NOMO-1 treated with DMSO at 0.1 percent for 48 hours (cell line): Measurements from ENCODE around the gene KIF25.

Experiments used
- DNase-seq: peaks from one replicate; lab custom pipeline; 2025; ENCODE audit not compliant: unreplicated experiment; lab: John Stamatoyannopoulos, UW

Gene KIF25, protein sequence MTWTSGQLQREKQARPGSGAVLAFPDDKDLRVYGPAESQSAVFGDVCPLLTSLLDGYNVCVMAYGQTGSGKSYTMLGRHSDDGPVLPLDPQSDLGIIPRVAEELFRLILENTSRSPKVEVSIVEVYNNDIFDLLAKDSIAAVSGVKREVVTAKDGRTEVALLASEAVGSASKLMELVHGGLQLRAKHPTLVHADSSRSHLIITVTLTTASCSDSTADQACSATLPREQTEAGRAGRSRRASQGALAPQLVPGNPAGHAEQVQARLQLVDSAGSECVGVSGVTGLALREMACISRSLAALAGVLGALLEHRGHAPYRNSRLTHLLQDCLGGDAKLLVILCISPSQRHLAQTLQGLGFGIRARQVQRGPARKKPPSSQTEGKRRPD

DNA sequence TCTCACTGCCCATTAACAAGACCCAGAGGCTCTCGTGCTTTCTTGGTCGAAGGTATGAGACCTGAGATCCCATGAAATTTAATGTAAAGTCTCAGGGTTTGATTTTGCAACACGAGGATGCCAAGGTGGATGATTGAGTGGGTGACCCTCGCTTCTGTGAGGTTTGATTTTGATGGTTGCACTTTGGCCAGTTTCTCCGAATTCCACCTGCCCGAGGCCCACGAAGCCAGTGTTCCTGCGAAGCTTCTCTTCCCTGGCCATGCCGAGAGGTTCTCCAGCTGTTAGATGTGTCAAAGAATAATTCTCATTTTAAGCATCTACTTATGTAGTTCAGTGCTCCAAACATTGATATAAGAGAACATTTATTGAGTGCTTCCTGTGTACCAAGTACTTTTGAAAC lies at the start of gene KIF25:
TSS of gene KIF25 (plus strand) at position 30 of the 400 bp plus-strand sequence. CDS start 31,915 bp downstream, outside the sequence.
- DNase-seq: no peak

DNA sequence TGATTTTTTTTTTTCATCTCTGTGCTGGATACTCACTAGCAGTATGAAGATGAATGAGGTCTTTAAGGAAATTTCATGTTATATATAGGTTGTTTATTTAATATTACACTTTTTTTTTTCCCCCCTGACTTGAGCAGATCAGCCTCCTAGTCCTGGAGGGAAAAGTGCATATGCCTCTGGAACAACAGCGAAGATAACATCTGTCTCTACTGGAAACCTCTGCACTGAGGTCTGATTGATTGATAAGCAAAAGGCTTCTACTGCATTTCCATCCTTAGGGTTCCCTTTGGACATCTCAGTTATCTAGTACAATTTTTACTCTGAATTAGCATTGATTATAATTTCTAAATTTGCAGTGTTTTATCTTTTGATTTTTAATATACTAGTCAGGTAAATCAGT lies 49.8 kb upstream of the KIF25 start:
- no peak for DNase-seq

DNA sequence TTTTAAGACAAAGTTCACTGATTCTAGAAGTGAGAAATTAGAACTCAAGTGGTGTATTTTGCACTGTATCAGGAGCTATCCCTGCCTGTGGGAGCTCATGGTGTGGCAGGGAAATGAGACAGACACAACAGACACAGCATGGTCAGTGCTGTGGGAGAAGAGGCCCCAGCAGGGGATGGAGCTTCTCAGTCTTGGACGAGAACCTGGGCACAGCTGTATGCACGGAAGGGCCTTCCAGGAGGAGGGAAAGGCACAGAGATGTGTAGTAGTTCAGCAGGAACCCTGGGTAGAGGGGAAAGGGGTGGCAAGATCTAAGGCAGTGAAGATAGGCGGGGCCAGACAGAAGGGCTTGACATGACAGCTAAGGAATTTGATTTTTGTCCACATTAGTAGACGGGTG lies 48.8 kb upstream of the KIF25 start:
- no peak for DNase-seq

DNA sequence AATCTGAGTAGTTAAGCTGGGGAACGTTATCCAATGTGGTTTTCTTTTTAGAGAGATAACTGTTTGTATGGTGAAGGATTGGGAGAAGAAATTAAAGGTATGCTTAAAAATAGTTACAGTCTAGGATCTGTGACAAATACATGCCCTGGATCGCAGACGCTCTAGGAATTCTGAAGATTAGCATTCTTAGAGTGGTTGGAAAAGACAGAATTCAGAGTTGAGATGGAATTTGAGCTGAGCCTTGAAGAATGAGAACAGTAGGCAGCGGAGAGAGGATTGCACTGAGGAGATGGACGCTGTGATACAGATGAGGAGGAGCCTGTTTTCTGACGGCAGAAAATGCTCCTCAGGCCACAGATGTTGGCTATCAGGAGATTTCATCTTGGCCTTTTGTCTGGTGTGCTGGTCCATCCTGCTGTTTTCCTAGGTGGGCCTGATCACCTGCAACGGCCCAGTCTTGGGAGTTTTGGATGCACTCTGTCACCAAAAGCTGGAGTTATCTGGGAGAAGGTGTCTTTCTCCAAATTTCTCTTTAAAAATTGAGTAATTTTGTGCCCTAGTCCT lies 48.3 kb upstream of the KIF25 start:
- no peak for DNase-seq

DNA sequence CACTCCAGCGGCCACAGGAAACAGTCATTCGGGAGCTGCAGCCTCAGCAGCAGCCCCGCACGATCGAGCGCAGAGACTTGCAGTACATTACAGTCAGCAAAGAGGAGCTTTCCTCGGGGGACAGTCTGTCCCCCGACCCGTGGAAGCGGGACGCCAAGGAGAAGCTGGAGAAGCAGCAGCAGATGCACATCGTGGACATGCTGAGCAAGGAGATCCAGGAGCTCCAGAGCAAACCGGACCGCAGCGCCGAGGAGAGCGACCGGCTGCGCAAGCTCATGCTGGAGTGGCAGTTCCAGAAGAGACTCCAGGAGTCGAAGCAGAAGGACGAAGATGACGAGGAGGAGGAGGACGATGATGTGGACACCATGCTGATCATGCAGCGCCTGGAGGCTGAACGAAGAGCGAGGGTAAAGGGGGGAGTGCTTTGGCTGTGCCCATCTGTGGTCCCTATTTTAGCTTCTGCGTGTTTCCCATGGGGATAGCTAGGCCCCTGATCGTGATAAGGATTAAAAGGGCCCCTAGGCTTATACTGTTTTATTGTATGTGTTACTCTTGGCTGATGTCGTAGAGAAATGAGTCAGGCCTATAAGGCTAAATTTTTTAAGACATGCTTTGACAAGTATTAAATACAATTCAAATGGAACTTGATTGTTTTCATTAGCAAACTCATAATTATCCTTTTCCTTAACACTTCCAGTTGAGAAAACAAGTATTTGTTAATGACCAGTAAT lies 45.5 kb upstream of the KIF25 start:
- DNase-seq: no peak

DNA sequence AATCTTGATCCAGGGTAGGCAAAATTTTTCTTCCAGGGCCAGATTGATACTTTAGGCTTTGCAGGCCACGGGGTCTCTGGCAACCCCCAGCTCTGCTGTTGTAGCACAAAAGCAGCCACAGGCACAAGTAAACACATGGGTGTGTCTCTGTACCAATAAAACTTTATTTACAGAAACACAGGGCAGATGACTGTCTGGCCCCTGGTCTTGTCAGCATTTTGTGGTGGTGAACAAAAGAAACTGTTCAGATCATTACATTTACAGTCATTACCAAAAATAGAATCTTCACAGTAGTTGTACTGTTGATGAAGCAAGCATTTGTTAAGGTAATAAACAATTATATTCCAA lies 45.0 kb upstream of the KIF25 start:
- DNase-seq: no peak

DNA sequence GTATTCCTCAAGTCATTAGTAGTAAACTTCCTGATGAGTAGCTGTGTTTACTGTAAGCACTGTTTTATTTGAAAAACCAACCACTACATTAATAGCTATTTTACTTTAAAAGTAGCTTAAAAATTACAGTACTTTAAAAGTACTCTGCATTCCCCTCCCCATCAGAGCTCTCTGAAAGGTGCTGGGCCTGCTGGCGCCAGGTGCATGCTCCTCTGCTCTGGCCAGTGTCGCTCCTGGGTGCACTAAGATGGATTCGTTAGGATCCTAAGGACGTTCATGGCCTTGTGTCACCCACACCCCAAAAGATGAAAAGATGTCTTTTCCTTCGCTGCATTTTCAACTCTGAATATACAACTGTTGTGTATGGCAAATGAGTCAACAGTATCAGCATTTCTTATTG lies 43.9 kb upstream of the KIF25 start:
- no peak for DNase-seq

DNA sequence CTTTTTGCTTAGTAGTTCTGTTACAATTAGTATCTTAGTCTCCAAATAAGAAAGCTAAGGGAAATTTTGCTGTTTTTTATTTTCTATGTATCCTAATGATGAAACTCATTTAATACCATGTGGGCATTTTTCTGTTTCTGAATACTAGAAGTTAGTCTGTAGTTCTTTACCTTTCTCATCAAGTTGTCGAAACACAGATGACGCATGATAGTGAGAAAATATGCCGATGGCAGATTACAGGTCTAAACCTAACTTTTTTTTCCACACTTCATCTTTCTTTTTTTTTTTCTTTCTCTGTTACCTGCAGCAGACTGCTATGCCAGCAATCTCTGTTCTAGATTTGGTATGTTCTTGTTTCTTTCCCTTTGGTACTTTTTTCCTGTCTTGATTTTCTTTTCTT lies 43.3 kb upstream of the KIF25 start:
- no peak for DNase-seq

DNA sequence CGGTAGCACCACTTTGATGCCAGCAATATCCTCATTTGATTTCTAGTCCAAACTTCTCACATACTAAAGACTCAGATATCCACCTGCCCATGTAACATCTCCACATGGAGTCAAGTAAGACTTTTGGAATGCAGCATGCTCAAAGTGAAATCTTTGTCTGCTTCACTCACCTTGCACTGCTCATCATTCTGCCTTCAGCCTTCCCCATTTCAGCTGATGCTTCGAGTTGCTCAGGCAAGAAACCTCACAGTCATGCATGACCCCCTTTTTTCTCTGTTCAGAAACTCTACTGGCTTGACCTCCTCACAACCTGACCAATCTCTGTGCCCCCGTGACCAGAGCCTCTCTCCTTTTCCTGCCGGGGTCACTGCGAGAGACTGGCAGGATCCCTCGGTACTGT lies 41.0 kb upstream of the KIF25 start:
- no peak for DNase-seq

DNA sequence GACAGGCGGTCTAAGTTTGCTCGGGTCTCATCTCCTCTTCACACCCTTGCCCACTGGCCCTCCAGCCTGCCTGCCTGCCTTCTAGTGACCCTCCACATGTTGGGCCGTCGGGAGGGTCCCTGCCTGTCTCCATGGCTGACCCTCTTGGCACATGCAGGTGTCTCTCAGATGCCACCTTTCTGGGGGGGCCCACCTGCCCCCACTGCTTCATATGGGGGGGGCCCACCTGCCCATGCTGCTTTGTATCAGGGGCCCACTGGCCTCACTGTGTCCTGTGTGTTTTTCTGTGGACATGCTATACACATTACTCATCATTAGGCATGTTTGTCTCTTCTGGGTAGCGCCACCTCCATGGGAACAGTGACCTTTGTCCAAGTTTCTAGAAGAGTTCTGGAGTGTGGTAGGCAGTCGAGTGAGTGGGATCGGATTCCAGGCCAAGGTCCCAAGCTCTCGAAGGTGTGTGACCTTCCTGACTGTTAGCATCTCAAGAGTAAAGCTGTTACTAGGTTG lies 40.4 kb upstream of the KIF25 start:
- no peak for DNase-seq

DNA sequence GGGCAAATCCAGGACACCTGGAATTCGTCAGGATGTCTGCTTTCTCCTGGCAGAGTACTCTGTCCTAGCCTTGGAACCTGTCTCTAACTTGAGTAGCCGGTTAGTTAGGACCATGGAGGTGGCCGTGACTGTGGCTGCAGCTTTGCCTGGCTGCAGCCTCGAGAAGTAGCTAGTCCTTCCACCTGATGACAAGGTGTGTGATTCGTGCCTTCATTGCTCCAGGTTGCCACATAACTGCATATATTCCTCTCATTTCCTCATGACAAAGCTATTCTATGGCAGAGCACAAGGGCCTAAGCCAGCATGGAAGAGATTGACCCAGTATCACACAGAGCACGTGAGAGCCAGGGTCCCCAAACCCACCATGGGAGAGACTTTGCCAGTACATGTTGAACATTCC lies 39.8 kb upstream of the KIF25 start:
- DNase-seq: no peak

DNA sequence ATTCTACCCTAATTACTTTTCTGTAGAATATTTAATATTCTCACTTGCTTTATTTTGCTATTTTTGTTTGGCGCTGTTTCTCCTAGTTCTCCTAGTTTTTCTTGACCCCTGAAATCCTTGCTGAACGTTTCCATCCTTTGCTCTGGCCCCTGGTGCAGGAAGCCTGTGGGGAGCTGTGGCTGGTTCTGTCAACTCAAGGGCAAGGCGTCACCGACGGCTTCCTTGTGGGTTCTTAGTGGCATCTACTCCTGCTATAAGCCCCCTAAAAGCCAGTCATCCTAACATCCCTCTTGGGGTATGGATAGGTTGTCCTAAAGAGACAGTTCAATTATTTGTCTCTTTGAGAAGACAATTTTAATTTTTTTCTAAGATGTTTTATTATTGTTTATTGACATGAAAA lies 36.9 kb upstream of the KIF25 start:
- DNase-seq: no peak

DNA sequence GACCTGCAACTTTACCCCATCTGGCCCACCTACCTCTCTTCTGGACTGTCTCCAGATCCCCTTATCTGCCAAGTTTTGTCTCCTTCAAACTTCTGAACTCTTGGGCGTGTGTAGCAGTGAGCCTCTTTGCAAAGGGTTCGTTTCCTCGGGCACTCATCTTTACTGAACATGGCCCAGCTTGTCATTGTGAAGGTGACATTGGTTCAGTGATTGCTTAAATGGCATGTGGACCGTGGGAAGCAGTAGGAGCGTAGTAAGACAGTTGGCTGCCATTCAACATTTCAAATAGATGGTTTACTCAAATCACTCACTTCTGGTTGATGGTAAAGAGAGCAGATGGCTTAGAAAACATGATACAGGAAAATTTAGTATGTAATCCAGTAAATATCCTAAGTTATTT lies 34.8 kb upstream of the KIF25 start:
- no peak for DNase-seq

DNA sequence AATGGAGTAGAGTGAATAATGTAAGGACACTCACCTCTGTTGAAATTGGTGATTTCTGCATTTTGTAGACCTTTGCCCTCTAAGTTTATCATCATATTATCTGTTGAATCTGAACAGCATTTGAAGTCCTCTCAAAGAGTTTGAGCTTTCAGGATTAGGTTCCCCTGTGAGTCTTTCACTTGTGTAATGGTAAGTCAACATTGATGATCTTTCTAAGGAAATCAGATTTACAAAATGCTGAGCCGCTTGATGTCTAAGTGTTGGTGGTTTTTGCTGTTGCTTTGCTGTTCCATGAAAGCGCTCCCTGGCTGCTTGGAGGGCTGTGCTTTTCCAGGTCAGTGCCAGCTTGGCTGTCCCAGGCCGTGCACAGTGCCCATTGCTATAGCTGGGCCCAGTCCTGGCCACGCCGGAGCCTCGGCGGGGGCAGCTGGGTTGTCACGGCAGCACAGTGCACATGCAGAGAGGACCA lies 33.8 kb upstream of the KIF25 start:
- no peak for DNase-seq

DNA sequence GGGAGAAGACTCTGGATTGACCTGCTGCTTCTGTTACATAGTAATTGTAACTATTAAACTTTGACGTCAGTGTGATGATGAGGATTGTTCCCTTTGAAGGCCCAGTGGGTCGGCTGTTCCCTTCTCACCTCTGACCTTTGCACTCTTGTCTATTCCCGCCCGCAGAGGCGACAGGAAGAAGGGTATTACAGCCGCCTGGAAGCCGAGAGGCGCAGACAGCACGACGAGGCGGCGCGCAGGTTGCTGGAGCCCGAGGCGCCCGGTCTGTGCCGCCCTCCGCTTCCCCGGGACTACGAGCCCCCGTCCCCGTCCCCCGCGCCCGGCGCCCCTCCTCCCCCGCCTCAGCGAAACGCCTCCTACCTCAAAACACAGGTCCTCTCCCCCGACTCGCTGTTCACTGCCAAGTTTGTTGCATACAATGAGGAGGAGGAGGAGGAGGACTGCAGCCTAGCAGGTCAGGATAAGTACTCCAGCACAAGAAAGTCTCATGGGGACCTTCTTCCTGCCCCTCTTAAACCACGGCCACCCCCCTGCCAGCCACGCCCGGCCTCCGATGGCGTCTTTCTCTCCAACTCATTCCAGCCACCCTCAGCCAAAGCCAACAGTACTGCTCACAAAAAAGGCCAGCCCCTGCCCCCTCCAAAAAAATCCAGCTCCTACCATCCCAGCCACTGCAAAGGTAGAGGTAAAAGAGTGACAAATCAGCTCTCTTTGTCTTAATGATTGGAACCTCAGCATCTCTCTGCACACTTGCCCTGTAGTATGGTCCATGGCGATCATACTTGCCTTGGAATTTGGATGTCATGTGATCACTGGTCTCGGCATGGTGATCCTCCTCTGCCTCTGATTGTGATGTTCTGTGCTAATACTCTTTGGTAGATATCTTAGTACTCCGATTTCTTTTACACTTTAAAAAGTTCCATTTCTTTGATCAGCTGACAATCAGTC lies 31.6 kb upstream of the KIF25 start:
- no peak for DNase-seq

DNA sequence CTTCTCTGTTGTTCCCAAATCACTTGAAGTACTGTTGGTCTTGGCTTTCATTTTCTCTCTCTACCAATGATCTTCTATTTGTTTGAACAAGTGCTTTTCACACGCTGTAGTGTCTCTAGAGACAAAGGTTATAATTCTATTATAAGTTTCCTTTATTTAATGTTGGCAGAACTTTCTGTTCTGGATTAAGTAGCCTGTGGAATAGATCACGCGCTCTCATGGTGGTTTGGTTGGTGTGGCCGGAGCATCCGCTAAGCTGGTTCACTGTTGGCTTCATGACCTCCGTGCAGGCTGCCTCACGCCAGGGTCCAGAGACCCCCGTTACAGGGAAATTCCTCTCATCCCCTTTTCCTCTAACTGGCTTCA lies 30.9 kb upstream of the KIF25 start:
- DNase-seq: no peak

DNA sequence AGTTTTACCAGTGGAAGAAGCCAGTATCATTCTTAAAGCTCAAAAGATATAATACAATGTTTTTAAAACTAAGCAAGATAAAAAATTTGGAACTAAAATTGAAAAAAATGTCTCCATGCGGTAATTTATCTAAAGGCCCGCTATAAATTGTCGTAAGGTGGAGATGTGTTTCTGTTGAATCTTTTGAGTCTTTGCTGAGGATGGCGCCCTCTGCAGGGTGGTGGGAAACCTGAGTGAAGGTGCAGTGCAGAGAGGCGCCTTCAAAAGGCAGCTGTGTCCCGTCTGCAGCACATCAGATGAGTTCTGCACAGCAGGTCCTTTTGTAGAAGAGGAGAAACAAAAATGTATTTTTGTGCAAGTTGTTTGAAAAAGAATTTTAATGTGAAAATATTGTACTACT lies 29.4 kb upstream of the KIF25 start:
- no peak for DNase-seq

DNA sequence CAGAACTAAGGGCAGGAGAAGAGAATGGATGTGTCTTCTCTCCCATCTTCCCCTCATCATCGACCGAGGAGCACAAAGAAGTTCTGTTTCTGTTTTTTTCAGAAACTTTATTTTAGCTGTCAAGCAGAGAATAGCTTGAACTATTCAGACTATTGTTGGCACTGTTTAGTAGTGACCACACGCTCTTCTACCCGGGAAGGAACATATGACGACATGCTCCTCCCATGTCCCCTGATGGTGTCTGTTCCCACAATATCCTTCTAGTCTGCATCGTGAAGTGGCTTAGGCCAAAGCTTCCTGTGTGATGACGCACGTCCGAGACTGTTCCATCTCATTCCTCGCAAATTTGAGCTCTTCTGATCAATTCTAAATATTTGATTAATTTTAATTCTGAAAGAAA lies 27.2 kb upstream of the KIF25 start:
- no peak for DNase-seq

DNA sequence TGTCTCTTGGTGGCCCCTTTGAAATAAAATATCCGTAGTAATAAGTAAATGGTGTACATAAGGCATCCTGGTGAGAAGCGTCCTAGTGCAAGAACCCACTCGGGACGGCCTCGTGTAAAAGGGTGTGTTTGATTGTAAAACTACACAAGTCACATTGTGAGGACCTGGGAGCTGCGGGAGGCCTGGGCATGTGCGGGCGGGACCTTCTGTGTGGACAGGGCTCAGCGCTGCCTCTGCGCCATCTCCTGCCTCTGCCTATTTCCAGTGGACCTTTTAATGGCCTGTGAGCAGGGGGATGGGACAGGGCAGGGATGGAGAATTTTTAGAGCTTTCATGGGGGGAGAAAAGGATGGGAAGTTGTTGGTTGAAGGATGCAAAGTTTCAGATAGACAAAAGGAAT lies 25.3 kb upstream of the KIF25 start:
- DNase-seq: no peak

DNA sequence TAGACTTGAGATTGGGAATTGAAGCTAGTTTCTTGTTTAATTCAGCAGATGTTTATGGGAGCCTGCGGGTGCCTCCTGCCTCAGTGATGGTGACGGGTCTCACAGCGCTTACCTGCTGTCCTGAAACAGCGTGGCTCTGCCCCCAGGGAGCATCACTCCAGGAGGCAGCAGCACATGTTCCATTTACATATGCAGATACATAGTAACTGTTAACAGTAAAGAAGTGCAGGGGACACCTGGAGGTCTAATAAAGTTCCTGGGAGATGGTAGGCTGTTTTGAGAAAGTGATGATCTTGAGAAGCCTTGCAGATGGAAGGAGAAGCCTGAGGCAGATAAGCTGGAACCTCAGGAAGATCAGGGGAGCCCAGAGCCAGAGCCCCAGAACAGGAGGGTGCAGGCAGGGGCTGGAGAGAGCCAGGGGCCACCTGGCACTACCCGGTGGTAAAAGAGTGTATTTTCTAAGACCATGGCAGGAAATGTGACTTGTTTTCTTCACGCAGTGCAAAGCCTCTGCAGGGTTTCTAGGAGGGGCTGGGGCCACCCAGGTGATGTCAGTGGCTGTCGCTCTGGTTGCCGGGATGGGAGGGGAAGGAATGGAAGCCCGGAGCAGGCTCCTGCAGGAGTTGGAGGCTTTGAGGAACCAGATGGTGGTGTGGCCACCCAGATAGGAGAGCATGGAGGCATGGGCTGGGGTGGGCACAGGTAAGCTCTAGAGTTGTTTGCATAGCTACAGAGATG lies 24.2 kb upstream of the KIF25 start:
- DNase-seq: no peak
